ENCODE results near the gene PARL.

The PARL gene

GRCh38 chr3:183904833-183905780 is 20.4 kb upstream of the PARL start:
- H3K27me3 ChIP-seq = peaks cover 15% of the 10 kb centered on the region
- no peaks in the 10 kb centered on the region for H3K36me3 ChIP-seq
- no peaks in the 10 kb centered on the region for H3K9me3 ChIP-seq
- H3K27ac ChIP-seq = no peak overlapping the region
- no peaks in the 10 kb centered on the region for H3K4me1 ChIP-seq (ENCODE audit: control insufficient read depth in 1 of 2, insufficient read depth in 1 of 2, low read depth in 1 of 2, low read length in 1 of 2)
- TF ChIP-seq, protein P1, sequence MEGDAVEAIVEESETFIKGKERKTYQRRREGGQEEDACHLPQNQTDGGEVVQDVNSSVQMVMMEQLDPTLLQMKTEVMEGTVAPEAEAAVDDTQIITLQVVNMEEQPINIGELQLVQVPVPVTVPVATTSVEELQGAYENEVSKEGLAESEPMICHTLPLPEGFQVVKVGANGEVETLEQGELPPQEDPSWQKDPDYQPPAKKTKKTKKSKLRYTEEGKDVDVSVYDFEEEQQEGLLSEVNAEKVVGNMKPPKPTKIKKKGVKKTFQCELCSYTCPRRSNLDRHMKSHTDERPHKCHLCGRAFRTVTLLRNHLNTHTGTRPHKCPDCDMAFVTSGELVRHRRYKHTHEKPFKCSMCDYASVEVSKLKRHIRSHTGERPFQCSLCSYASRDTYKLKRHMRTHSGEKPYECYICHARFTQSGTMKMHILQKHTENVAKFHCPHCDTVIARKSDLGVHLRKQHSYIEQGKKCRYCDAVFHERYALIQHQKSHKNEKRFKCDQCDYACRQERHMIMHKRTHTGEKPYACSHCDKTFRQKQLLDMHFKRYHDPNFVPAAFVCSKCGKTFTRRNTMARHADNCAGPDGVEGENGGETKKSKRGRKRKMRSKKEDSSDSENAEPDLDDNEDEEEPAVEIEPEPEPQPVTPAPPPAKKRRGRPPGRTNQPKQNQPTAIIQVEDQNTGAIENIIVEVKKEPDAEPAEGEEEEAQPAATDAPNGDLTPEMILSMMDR (IDR thresholded peaks at IDR 0.05) = no peak
- no peak overlapping the region for H3K4me3 ChIP-seq (ENCODE audit: low read depth in 1 of 2, low read length in 1 of 2)

DNA sequence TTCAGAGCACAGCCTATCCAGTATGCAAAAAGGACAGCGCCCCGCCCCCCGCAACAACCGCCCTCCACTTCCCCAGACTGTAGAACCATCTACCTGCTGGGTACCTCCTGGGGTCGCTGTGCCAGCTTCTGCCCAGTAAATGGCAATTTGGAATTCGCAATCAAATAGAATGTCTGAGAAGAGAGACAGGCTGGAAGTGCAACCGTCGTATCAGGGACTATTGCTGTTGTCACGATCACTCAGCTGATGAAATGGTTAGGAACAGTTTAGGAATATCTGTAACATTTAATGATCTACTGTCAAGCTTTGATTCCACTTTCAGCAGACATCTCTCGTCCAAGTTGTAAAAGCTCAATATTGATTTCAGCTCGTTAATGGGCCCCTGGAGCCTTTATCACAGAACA is 13.3 kb upstream of the PARL start:
- Histone ChIP-seq H3K36me3 (no peaks in the 10 kb centered on the region), H3K9me3 (no peaks in the 10 kb centered on the region), H3K4me1 (ENCODE audit: control insufficient read depth in 1 of 2, insufficient read depth in 1 of 2, low read depth in 1 of 2, low read length in 1 of 2) (no peaks in the 10 kb centered on the region), H3K27me3 (peaks cover 28% of the 10 kb centered on the region), H3K4me3 (ENCODE audit: low read depth in 1 of 2, low read length in 1 of 2) (no peak overlapping the region), H3K27ac (no peak overlapping the region)
- TF ChIP-seq, protein P1 (IDR thresholded peaks at IDR 0.05) = no peak

DNA sequence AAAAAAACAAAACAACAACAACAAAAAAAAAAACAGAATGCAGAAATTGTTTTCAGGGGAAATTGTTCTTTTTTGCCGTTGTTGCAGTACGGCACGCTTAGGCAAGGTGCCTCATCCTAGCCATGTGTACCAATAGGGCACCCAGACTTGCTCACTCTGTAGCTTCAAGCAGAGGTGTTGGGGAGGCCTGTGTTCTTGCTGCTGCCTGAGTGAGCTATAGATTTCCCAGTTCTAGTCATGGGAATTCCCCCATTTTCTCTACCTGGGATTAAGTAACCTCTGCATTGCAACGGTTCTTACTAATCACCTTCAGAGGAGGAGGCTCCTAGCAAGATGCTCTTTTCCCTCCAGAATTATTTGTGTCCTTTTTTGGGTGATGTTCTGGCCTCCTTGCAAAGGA is 12.9 kb upstream of the PARL start:
- Histone ChIP-seq H3K27ac (no peak overlapping the region), H3K27me3 (peaks cover 32% of the 10 kb centered on the region), H3K4me1 (ENCODE audit: control insufficient read depth in 1 of 2, insufficient read depth in 1 of 2, low read depth in 1 of 2, low read length in 1 of 2) (no peaks in the 10 kb centered on the region), H3K36me3 (no peaks in the 10 kb centered on the region), H3K4me3 (ENCODE audit: low read depth in 1 of 2, low read length in 1 of 2) (no peak overlapping the region), H3K9me3 (no peaks in the 10 kb centered on the region)
- TF ChIP-seq, protein P1 (IDR thresholded peaks at IDR 0.05) = no peak

DNA sequence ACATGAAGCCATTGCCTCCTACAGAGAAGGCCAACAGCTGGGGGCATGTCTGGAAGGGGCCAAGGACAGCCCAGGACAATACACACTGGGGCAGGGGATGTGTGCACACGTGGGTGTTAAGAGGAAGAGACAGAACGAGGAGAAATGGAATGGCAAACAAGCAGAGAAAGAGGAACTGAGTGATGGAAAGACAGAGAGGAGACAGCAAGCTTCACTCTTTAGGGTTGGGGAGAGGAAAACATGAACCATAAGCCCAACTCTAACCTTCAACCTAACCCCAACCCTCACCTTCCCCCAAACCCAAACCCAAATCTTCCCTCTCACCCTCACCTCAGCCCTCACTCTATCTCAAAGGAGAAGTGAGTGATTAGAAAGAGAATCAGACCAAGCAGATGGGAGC is 11.9 kb upstream of the PARL start:
- TF ChIP-seq, protein P1 (IDR thresholded peaks at IDR 0.05) = no peak
- Histone ChIP-seq H3K4me3 (ENCODE audit: low read depth in 1 of 2, low read length in 1 of 2) (no peak overlapping the region), H3K4me1 (ENCODE audit: control insufficient read depth in 1 of 2, insufficient read depth in 1 of 2, low read depth in 1 of 2, low read length in 1 of 2) (no peaks in the 10 kb centered on the region), H3K36me3 (no peaks in the 10 kb centered on the region), H3K27me3 (peaks cover 34% of the 10 kb centered on the region), H3K9me3 (no peaks in the 10 kb centered on the region), H3K27ac (no peak overlapping the region)

GRCh38 chr3:183896184-183896583 is 11.5 kb upstream of the PARL start:
- TF ChIP-seq, protein P1 (IDR thresholded peaks at IDR 0.05) = no peak
- Histone ChIP-seq H3K27ac (no peak overlapping the region), H3K27me3 (peaks cover 30% of the 10 kb centered on the region), H3K4me3 (ENCODE audit: low read depth in 1 of 2, low read length in 1 of 2) (no peak overlapping the region), H3K9me3 (no peaks in the 10 kb centered on the region), H3K36me3 (no peaks in the 10 kb centered on the region), H3K4me1 (ENCODE audit: control insufficient read depth in 1 of 2, insufficient read depth in 1 of 2, low read depth in 1 of 2, low read length in 1 of 2) (no peaks in the 10 kb centered on the region)

Measured in neutrophil (primary cell).